H7 (cell line): ENCODE data around the gene HOXB8. TPM values are rescaled to one million over a fixed set of nuclear protein-coding genes. Genes with fewer than 3 reads are reported as not detected.

Experiments
- DNase-seq: peaks from one replicate; pipeline ENCODE4 v3.0.0; 2012
- H3K27me3 ChIP-seq: 2 replicates; pipeline ENCODE4 v1.6.0; 2011; ENCODE audit warnings: mild to moderate bottlenecking, low read length; ENCODE audit not compliant: control insufficient read depth, insufficient read depth
- H3K36me3 ChIP-seq: replicated peaks from 2 replicates; pipeline ENCODE4 v1.5.1; 2011; ENCODE audit warnings: low read length; ENCODE audit not compliant: control insufficient read depth, insufficient read depth
- H3K4me3 ChIP-seq: 2 replicates; pipeline ENCODE4 v1.5.1; 2011; ENCODE audit warnings: low read depth, mild to moderate bottlenecking, control low read depth, low read length, moderate library complexity; ENCODE audit not compliant: insufficient read depth
- total RNA-seq: library from RNA; depleted of rRNA; stranded (reverse); fragments of >200 nt; shearing (Covaris generic); gene quantifications from 2 replicates; pipeline ENCODE4 v1.2.3, GENCODE V29; 2014

HOXB8 gene
- total RNA-seq, 1 experiment from 2014 or later = not detected

- Histone ChIP-seq H3K4me3 (no peak overlapping the region), H3K27me3 (peaks cover 99% of the 10 kb centered on the region), H3K36me3 (no peaks in the 10 kb centered on the region)
- DNase-seq = no peak
Observed at GRCh38 chr17:48622857-48623256, 7.8 kb upstream of the HOXB8 start.

- peaks cover 99% of the 10 kb centered on the region for H3K27me3 ChIP-seq
Observed at GRCh38 chr17:48621410-48622392, 6.6 kb upstream of the HOXB8 start.

GRCh38 chr17:48620461-48621139 is 5.5 kb upstream of the HOXB8 start:
- H3K4me3 ChIP-seq = no peak overlapping the region
- no peaks in the 10 kb centered on the region for H3K36me3 ChIP-seq
- peaks cover 99% of the 10 kb centered on the region for H3K27me3 ChIP-seq
- no peak for DNase-seq

More at GRCh38 chr17:48621410-48622392, 6.6 kb upstream of the HOXB8 start:
- no peaks in the 10 kb centered on the region for H3K36me3 ChIP-seq
- H3K4me3 ChIP-seq = no peak overlapping the region
- DNase-seq = no peak

GRCh38 chr17:48619826-48620449 is 4.8 kb upstream of the HOXB8 start:
- H3K36me3 ChIP-seq = no peaks in the 10 kb centered on the region
- no peak overlapping the region for H3K4me3 ChIP-seq
- DNase-seq = peak; percentile 73
- peaks cover 99% of the 10 kb centered on the region for H3K27me3 ChIP-seq

GRCh38 chr17:48618256-48618896 is 3.3 kb upstream of the HOXB8 start:
- peak; percentile 97 for DNase-seq
- H3K36me3 ChIP-seq = no peaks in the 10 kb centered on the region
- peaks cover 99% of the 10 kb centered on the region for H3K27me3 ChIP-seq
- no peak overlapping the region for H3K4me3 ChIP-seq

GRCh38 chr17:48617471-48618255 is 2.6 kb upstream of the HOXB8 start:
- peaks cover 99% of the 10 kb centered on the region for H3K27me3 ChIP-seq
- no peak overlapping the region for H3K4me3 ChIP-seq
- peak; percentile 78 for DNase-seq
- H3K36me3 ChIP-seq = no peaks in the 10 kb centered on the region

- H3K36me3 ChIP-seq = no peaks in the 10 kb centered on the region
- H3K4me3 ChIP-seq = no peak overlapping the region
- DNase-seq = no peak
- H3K27me3 ChIP-seq = peaks cover 99% of the 10 kb centered on the region
Observed at GRCh38 chr17:48616717-48617470, 1.8 kb upstream of the HOXB8 start.

GRCh38 chr17:48615963-48616716 is 1.0 kb upstream of the HOXB8 start:
- no peak for DNase-seq
- H3K4me3 ChIP-seq = no peak overlapping the region
- peaks cover 99% of the 10 kb centered on the region for H3K27me3 ChIP-seq
- no peaks in the 10 kb centered on the region for H3K36me3 ChIP-seq

GRCh38 chr17:48613862-48614694 is 1.0 kb downstream of the HOXB8 start:
- Histone ChIP-seq H3K4me3 (no peak overlapping the region), H3K27me3 (peaks cover 99% of the 10 kb centered on the region), H3K36me3 (no peaks in the 10 kb centered on the region)
- DNase-seq = peak; percentile 83

GRCh38 chr17:48612854-48613691 is 2.0 kb downstream of the HOXB8 start:
- Histone ChIP-seq H3K27me3 (peaks cover 99% of the 10 kb centered on the region), H3K4me3 (no peak overlapping the region), H3K36me3 (no peaks in the 10 kb centered on the region)
- DNase-seq = peak; percentile 87

- no peak for DNase-seq
- Histone ChIP-seq H3K36me3 (no peaks in the 10 kb centered on the region), H3K4me3 (no peak overlapping the region), H3K27me3 (peaks cover 99% of the 10 kb centered on the region)
Observed at GRCh38 chr17:48612456-48612853, 2.6 kb downstream of the HOXB8 start.
